Muscle layer of colon (tissue), 2 donors: ENCODE results near the gene MRPL58.
A peak's percentile ranks its signal among the peaks of the same experiment; 100 is the strongest.
"Not testable (repeated sequence)": the region's sequence is repeated elsewhere in the genome, so short reads cannot be mapped to it uniquely, and the experiment has no call there.

ENCODE experiments used
- H3K27ac ChIP-seq: one replicate; pipeline ENCODE4 v1.7.0; 2013; ENCODE audit warnings: low read depth, mild to moderate bottlenecking, low read length, moderate library complexity
- H3K27me3 ChIP-seq, 2 donors: one replicate each; pipeline ENCODE4 v1.7.0; 2013; ENCODE audit warnings: low read length in 2 of 2, mild to moderate bottlenecking in 2 of 2; ENCODE audit not compliant: insufficient read depth in 2 of 2, control insufficient read depth in 1 of 2
- H3K36me3 ChIP-seq: one replicate; pipeline ENCODE4 v1.7.0; 2013; ENCODE audit warnings: mild to moderate bottlenecking, low read length; ENCODE audit not compliant: insufficient read depth
- H3K4me1 ChIP-seq: one replicate; pipeline ENCODE4 v1.7.0; 2013; ENCODE audit warnings: mild to moderate bottlenecking, low read length; ENCODE audit not compliant: insufficient read depth
- H3K4me3 ChIP-seq, 2 donors: one replicate each; pipeline ENCODE4 v1.7.0; 2013; ENCODE audit warnings: low read length in 2 of 2, low read depth in 1 of 2, mild to moderate bottlenecking in 1 of 2, moderate library complexity in 1 of 2
- H3K9ac ChIP-seq: one replicate; pipeline ENCODE4 v1.7.0; 2013; ENCODE audit warnings: low read length
- H3K9me3 ChIP-seq: one replicate; pipeline ENCODE4 v1.7.0; 2013; ENCODE audit warnings: mild to moderate bottlenecking, low read length
- donor health status: abdominal sarcoma.
- donor health status: Adenocarcinoma of cecum.

MRPL58 gene

GRCh38 chr17:75004371-75004770 lies 8.1 kb upstream of the MRPL58 start:
- Histone ChIP-seq H3K9me3 (no peaks in the 10 kb centered on the region), H3K4me1 (no peaks in the 10 kb centered on the region), H3K27me3 (no peaks in the 10 kb centered on the region), H3K27ac (no peak overlapping the region), H3K36me3 (peaks cover 27% of the 10 kb centered on the region), H3K4me3 (no peak overlapping the region), H3K9ac (no peak overlapping the region)

- no peaks in the 10 kb centered on the region for H3K27me3 ChIP-seq
- no peak overlapping the region for H3K9ac ChIP-seq
- H3K27ac ChIP-seq = no peak overlapping the region
- H3K36me3 ChIP-seq = peaks cover 23% of the 10 kb centered on the region
- no peaks in the 10 kb centered on the region for H3K4me1 ChIP-seq
- no peaks in the 10 kb centered on the region for H3K9me3 ChIP-seq
- no peak overlapping the region for H3K4me3 ChIP-seq
Measured at GRCh38 chr17:75005291-75005690, 7.2 kb upstream of the MRPL58 start.

GRCh38 chr17:75006084-75006483 lies 6.4 kb upstream of the MRPL58 start:
- peaks cover 20% of the 10 kb centered on the region for H3K36me3 ChIP-seq
- not testable (repeated sequence) for H3K27me3 ChIP-seq, H3K9ac ChIP-seq, H3K9me3 ChIP-seq, H3K27ac ChIP-seq, H3K4me1 ChIP-seq, H3K4me3 ChIP-seq

GRCh38 chr17:75006653-75007052 lies 5.8 kb upstream of the MRPL58 start:
- no peak overlapping the region for H3K27ac ChIP-seq
- no peaks in the 10 kb centered on the region for H3K27me3 ChIP-seq
- H3K4me1 ChIP-seq = peaks cover 13% of the 10 kb centered on the region
- H3K36me3 ChIP-seq = peaks cover 15% of the 10 kb centered on the region
- no peak overlapping the region for H3K4me3 ChIP-seq
- no peaks in the 10 kb centered on the region for H3K9me3 ChIP-seq
- H3K9ac ChIP-seq = no peak overlapping the region

- H3K36me3 ChIP-seq = no peaks in the 10 kb centered on the region
- no peaks in the 10 kb centered on the region for H3K9me3 ChIP-seq
- H3K4me3 ChIP-seq = no peak overlapping the region
- no peak overlapping the region for H3K27ac ChIP-seq
- no peak overlapping the region for H3K9ac ChIP-seq
- H3K4me1 ChIP-seq = peaks cover 24% of the 10 kb centered on the region
- H3K27me3 ChIP-seq = no peaks in the 10 kb centered on the region
Measured at GRCh38 chr17:75008373-75008772, 4.1 kb upstream of the MRPL58 start.

GRCh38 chr17:75009139-75009724 lies 3.2 kb upstream of the MRPL58 start:
- no peaks in the 10 kb centered on the region for H3K9me3 ChIP-seq
- no peak overlapping the region for H3K9ac ChIP-seq
- no peaks in the 10 kb centered on the region for H3K36me3 ChIP-seq
- H3K4me1 ChIP-seq = peaks cover 30% of the 10 kb centered on the region
- H3K4me3 ChIP-seq = no peak overlapping the region
- no peak overlapping the region for H3K27ac ChIP-seq
- no peaks in the 10 kb centered on the region for H3K27me3 ChIP-seq

- Histone ChIP-seq H3K9me3 (no peaks in the 10 kb centered on the region), H3K4me1 (peaks cover 30% of the 10 kb centered on the region), H3K27ac (peak overlapping the region; percentile 100), H3K27me3 (no peaks in the 10 kb centered on the region), H3K36me3 (no peaks in the 10 kb centered on the region), H3K9ac (peak overlapping the region; percentile 90), H3K4me3 (peak overlapping the region; percentile 76 to 96)
Measured at GRCh38 chr17:75010683-75011400, 1.6 kb upstream of the MRPL58 start.

- no peaks in the 10 kb centered on the region for H3K9me3 ChIP-seq
- H3K4me3 ChIP-seq = peak overlapping the region; percentile 76 to 96
- peak overlapping the region; percentile 100 for H3K27ac ChIP-seq
- H3K4me1 ChIP-seq = peaks cover 30% of the 10 kb centered on the region
- H3K9ac ChIP-seq = peak overlapping the region; percentile 90
- H3K36me3 ChIP-seq = peaks cover 5% of the 10 kb centered on the region
- no peaks in the 10 kb centered on the region for H3K27me3 ChIP-seq
Measured at GRCh38 chr17:75011401-75012095, 922 bp upstream of the MRPL58 start.

GRCh38 chr17:75012096-75012345 lies 449 bp upstream of the MRPL58 start:
- no peaks in the 10 kb centered on the region for H3K27me3 ChIP-seq
- H3K9ac ChIP-seq = peak overlapping the region; percentile 90
- peak overlapping the region; percentile 100 for H3K27ac ChIP-seq
- H3K4me3 ChIP-seq = peak overlapping the region; percentile 76 to 96
- peaks cover 7% of the 10 kb centered on the region for H3K36me3 ChIP-seq
- H3K4me1 ChIP-seq = peaks cover 30% of the 10 kb centered on the region
- no peaks in the 10 kb centered on the region for H3K9me3 ChIP-seq

- Histone ChIP-seq H3K27ac (peak overlapping the region; percentile 100), H3K9ac (peak overlapping the region; percentile 22), H3K4me3 (peak overlapping the region; percentile 76 to 96), H3K4me1 (peaks cover 30% of the 10 kb centered on the region), H3K27me3 (no peaks in the 10 kb centered on the region), H3K36me3 (peaks cover 7% of the 10 kb centered on the region), H3K9me3 (no peaks in the 10 kb centered on the region)
Measured at GRCh38 chr17:75013092-75013559, 656 bp downstream of the MRPL58 start.

- H3K27me3 ChIP-seq = no peaks in the 10 kb centered on the region
- H3K27ac ChIP-seq = no peak overlapping the region
- H3K4me1 ChIP-seq = no peaks in the 10 kb centered on the region
- no peak overlapping the region for H3K4me3 ChIP-seq
- H3K36me3 ChIP-seq = peaks cover 33% of the 10 kb centered on the region
- H3K9me3 ChIP-seq = no peaks in the 10 kb centered on the region
- H3K9ac ChIP-seq = no peak overlapping the region
Measured at GRCh38 chr17:75019146-75019545, 6.7 kb downstream of the MRPL58 start.
